ENCODE data around the gene NCK2. TPM values are rescaled to one million over a fixed set of nuclear protein-coding genes. Genes with fewer than 3 reads are reported as not detected.

The NCK2 gene
- total RNA-seq, 1 experiment from 2014 or later = 26.7 TPM

- TF ChIP-seq ZBTB33 (IDR thresholded peaks at IDR 0.05; ENCODE audit: extremely low read depth, insufficient replicate concordance, low read length) (no peak), ZNF274 (IDR thresholded peaks at IDR 0.05; ENCODE audit: low read depth, low read length) (no peak), YY1 (IDR thresholded peaks at IDR 0.05; ENCODE audit: extremely low read depth, insufficient replicate concordance, low read depth, low read length) (no peak), MAX (IDR thresholded peaks at IDR 0.05) (no peak), EZH2 (IDR thresholded peaks at IDR 0.05) (no peak), SRF (IDR thresholded peaks at IDR 0.05; ENCODE audit: low read depth) (no peak), JUND (IDR thresholded peaks at IDR 0.05) (no peak)
- TF ChIP-seq, protein P1, sequence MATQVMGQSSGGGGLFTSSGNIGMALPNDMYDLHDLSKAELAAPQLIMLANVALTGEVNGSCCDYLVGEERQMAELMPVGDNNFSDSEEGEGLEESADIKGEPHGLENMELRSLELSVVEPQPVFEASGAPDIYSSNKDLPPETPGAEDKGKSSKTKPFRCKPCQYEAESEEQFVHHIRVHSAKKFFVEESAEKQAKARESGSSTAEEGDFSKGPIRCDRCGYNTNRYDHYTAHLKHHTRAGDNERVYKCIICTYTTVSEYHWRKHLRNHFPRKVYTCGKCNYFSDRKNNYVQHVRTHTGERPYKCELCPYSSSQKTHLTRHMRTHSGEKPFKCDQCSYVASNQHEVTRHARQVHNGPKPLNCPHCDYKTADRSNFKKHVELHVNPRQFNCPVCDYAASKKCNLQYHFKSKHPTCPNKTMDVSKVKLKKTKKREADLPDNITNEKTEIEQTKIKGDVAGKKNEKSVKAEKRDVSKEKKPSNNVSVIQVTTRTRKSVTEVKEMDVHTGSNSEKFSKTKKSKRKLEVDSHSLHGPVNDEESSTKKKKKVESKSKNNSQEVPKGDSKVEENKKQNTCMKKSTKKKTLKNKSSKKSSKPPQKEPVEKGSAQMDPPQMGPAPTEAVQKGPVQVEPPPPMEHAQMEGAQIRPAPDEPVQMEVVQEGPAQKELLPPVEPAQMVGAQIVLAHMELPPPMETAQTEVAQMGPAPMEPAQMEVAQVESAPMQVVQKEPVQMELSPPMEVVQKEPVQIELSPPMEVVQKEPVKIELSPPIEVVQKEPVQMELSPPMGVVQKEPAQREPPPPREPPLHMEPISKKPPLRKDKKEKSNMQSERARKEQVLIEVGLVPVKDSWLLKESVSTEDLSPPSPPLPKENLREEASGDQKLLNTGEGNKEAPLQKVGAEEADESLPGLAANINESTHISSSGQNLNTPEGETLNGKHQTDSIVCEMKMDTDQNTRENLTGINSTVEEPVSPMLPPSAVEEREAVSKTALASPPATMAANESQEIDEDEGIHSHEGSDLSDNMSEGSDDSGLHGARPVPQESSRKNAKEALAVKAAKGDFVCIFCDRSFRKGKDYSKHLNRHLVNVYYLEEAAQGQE (IDR thresholded peaks at IDR 0.05; ENCODE audit: low read depth) = no peak
These were observed 34.7 kb downstream of the NCK2 start (continued) for GRCh38 chr2:105779394-105779793.

GRCh38 chr2:105780606-105781005, 35.9 kb downstream of the NCK2 start:
- Histone ChIP-seq H3K4me2 (ENCODE audit: low read length) (no peak overlapping the region), H3K4me3 (replicated peaks in 1 of 2; ENCODE audit: low read depth in 1 of 2, low read length in 2 of 2) (no peak overlapping the region), H3K9me3 (ENCODE audit: control insufficient read depth in 1 of 2, insufficient read depth in 1 of 2, low read depth in 1 of 2, low read length in 2 of 2) (no peaks in the 10 kb centered on the region), H3K27ac (ENCODE audit: low read depth, low read length) (no peak overlapping the region), H2AFZ (ENCODE audit: low read depth, low read length, poor library complexity, severe bottlenecking) (no peak overlapping the region), H4K20me1 (ENCODE audit: insufficient read depth) (0 out of 2 replicates have a peak, but pooled peaks cover under 1% of the 10 kb centered on the region), H3K36me3 (ENCODE audit: control insufficient read depth in 1 of 2, insufficient read depth in 2 of 2, low read length in 2 of 2) (no peaks in the 10 kb centered on the region), H3K4me1 (ENCODE audit: control insufficient read depth in 1 of 2, insufficient read depth in 2 of 2, low read length in 2 of 2) (no peaks in the 10 kb centered on the region; a peak in 1 of 4 replicates), H3K79me2 (ENCODE audit: insufficient read depth, low read length) (peaks cover 11% of the 10 kb centered on the region), H3K9ac (ENCODE audit: low read length) (no peak overlapping the region), H3K27me3 (ENCODE audit: insufficient read depth, low read length) (no peaks in the 10 kb centered on the region), H3K9me2 (ENCODE audit: insufficient read depth) (no peaks in the 10 kb centered on the region)
- no TSS peak for BruUV-seq (replicated peaks)
- ATAC-seq = no peak
- ChIA-PET CTCF (no interaction called here), POLR2A (no interaction called here), RAD21 (ENCODE audit: low non-redundant PET in 1 of 2, low total read pairs in 2 of 2, uncharacterized antibody in 2 of 2, unreplicated experiment in 2 of 2) (no interaction called here)
- no peak for DNase-seq (ENCODE audit: low read depth, low spot score)
- intact Hi-C loops (cut with micrococcal nuclease) = no loop called here
- TF ChIP-seq ZNF274 (IDR thresholded peaks at IDR 0.05; ENCODE audit: low read depth, low read length) (no peak), CEBPB (IDR thresholded peaks at IDR 0.05; ENCODE audit: low read depth) (no peak), ZBTB33 (IDR thresholded peaks at IDR 0.05; ENCODE audit: extremely low read depth, insufficient replicate concordance, low read length) (no peak), YY1 (IDR thresholded peaks at IDR 0.05; ENCODE audit: extremely low read depth, insufficient replicate concordance, low read depth, low read length) (no peak), EZH2phosphoT487 (IDR thresholded peaks at IDR 0.05; ENCODE audit: borderline replicate concordance) (no peak), SP1 (IDR thresholded peaks at IDR 0.05; ENCODE audit: low read depth) (no peak), SRF (IDR thresholded peaks at IDR 0.05; ENCODE audit: low read depth) (no peak), ZFX (IDR thresholded peaks at IDR 0.05) (no peak), EGR1 (IDR thresholded peaks at IDR 0.05; ENCODE audit: low read depth) (no peak), ATF3 (IDR thresholded peaks at IDR 0.05) (no peak), EZH2 (IDR thresholded peaks at IDR 0.05) (no peak), ELF1 (IDR thresholded peaks at IDR 0.05; ENCODE audit: borderline replicate concordance, low read depth) (no peak), POLR2AphosphoS5 (IDR thresholded peaks at IDR 0.05; ENCODE audit: low read depth, low read length) (no peak), JUND (IDR thresholded peaks at IDR 0.05) (no peak)
